T-helper 1 cell treated with Interleukin-12 subunit alpha and Interleukin-12 subunit beta and Interleukin-4 antibody, amounts not matched to agents 30 μg/mL and 1 μg/mL, for 36 hours (primary cell): Measurements from ENCODE around the gene DENND6B.

Experiments used
- H3K27ac Mint-ChIP-seq: one replicate; pipeline ENCODE4 v1.8.0; 2021; ENCODE audit warnings: mild to moderate bottlenecking, mixed read lengths
- H3K27me3 Mint-ChIP-seq: one replicate; pipeline ENCODE4 v1.8.0; 2021; ENCODE audit warnings: low read depth, mixed read lengths
- H3K36me3 Mint-ChIP-seq: one replicate; pipeline ENCODE4 v1.8.0; 2021; ENCODE audit warnings: low read depth, mixed read lengths
- H3K4me1 Mint-ChIP-seq: one replicate; pipeline ENCODE4 v1.8.0; 2021; ENCODE audit warnings: low read depth, mixed read lengths
- H3K4me3 Mint-ChIP-seq: one replicate; pipeline ENCODE4 v1.8.0; 2021; ENCODE audit warnings: mild to moderate bottlenecking, moderate library complexity, mixed read lengths
- H3K9me3 Mint-ChIP-seq: one replicate; pipeline ENCODE4 v1.8.0; 2021; ENCODE audit warnings: mixed read lengths

DENND6B gene

DNA sequence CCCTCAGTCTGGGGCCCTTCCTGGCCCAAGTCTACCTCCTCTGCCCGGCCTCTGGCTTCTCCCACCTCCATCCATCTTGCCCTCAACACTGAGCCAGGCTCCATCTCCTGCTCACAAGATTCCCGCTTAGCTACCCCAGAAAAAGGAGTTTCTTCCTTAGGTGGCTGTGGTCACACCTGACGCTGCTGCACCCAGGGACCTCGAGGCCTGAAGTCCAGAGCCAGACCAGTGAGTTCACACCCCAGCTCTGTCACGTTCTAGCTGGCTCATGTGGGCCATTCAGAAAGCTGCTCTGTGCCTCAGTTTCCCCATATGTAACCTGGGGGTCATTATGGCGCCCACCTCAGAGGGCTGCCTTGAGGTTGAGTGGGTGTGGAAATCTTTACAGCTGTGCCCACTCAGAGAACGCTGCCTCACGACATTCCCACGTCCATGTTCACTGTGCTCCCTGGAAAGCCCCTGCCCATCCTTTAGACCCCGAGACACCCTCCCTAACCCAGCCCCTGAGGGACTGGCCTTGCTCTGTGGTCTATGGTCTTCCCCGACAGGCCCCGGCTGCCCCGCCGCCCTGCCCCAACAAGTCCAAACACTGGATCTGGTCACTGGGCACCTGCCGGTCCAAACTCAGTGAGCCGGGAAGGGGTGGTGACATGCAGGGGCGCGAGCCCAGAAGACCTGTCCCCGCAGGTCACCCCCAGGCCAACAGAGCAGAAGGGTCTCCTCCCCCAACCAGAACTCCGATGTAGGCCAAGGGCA lies 29.1 kb downstream of the DENND6B start:
- Mint-ChIP-seq H3K9me3 (no peaks in the 10 kb centered on the region), H3K27me3 (peaks cover 20% of the 10 kb centered on the region), H3K36me3 (peaks cover 1% of the 10 kb centered on the region), H3K4me3 (no peak overlapping the region), H3K27ac (no peak overlapping the region), H3K4me1 (peaks cover 3% of the 10 kb centered on the region)

DNA sequence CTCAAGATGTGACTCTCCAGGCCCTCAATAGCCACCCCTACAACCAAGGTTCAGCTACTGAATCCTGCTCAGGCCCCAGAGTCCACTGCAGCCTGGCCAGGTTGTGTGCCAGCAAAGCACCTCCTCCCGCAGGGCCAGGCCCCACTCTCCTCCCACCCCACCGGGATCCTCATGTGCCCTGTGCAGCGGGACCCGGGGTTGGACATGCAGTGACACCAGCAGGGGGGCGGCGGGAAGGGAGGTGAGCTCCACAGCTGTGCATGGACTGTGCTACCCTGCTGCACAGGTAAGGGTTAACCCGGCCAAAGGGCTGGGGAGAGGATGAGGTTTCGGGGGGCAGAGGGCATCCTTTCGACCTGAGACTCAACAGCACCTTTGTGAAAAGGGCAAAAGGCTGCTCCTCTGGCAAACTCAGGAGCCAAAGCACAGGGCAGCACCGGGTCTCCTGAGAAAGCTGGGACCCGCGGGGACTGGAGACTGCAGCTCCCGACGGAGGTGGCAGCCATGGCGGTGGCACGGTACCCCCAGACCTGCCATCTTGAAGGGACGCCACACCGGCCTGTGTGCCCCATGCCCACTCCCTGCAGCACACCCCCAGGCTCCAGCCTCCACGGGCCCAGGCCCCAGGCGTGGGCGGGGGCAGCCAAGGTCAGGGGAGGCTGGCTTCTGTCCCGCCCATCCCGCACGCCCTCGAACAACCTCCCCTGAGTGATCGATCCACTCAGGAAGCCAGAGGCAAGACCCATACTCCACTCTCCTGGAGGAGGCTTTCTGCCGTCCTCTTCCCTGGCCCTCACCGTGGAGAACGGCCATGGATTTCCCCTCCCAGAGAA lies 29.9 kb downstream of the DENND6B start:
- Mint-ChIP-seq H3K4me3 (no peak overlapping the region), H3K4me1 (peaks cover 7% of the 10 kb centered on the region), H3K9me3 (no peaks in the 10 kb centered on the region), H3K36me3 (peaks cover 4% of the 10 kb centered on the region), H3K27ac (no peak overlapping the region), H3K27me3 (peaks cover 28% of the 10 kb centered on the region)

DNA sequence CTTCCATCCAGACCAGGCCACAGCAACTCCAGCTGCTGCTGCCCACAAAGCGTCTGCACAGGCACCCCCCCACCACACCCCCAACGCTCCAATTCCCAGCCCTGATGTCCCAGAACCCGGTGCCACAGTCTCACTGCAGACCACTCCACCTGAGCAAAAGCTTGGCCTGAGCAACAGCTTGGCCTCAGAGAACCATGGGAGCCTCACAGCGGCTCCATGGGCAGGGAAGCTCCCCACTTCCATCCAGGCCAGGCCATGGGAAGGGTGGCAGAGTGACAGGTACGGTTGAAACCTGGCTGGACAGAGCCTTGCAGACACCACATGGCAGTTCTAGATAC lies 32.5 kb downstream of the DENND6B start:
- peaks cover 4% of the 10 kb centered on the region for H3K36me3 Mint-ChIP-seq
- peaks cover 7% of the 10 kb centered on the region for H3K4me1 Mint-ChIP-seq
- H3K27ac Mint-ChIP-seq: no peak overlapping the region
- no peak overlapping the region for H3K4me3 Mint-ChIP-seq
- H3K27me3 Mint-ChIP-seq: peaks cover 24% of the 10 kb centered on the region
- H3K9me3 Mint-ChIP-seq: no peaks in the 10 kb centered on the region

DNA sequence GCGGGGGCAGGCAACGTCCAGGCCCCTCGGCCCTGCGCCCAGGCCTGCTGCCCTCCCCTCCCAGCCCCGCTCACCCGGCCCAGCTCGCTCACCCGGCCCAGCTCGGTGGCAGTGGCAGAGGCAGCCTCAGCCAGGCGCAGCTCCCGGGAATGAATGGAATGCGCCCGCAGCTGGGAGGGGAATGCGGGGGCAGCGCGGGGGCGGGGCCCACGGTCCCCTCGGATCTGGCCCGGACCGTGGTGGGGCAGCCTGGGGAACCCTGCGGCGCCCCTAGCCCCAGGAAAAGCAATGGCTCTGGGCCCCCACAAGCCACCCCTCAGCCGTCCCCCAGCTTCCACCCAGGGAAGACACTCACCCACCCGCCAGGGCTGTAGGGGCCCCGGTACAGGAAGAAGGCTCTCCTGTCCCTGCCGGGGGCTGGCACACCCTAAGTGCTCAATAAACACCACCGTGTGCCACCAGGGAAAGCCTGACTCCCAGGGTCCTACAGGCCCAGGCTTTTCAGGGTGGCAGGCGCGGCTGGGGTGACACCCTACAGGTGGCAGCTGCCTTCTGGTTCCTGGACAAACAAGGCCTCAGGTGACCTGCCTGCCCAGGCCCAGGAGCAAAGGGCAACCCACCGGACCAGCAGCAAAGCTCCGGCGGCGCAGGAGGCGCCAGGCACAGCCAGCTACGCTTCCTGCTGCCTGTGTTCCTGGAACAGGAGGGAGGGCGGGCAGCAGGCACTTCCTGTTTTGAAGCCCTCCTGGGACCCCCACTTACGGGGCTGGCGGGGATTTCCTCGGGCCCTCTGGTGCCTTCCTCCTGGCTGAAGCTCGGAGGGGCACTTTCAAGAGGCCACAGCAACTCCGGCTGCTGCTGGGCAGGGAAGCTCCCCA lies 33.1 kb downstream of the DENND6B start:
- Mint-ChIP-seq H3K27ac (no peak overlapping the region), H3K9me3 (no peaks in the 10 kb centered on the region), H3K36me3 (peaks cover 4% of the 10 kb centered on the region), H3K4me1 (peaks cover 7% of the 10 kb centered on the region), H3K27me3 (peaks cover 21% of the 10 kb centered on the region), H3K4me3 (no peak overlapping the region)

DNA sequence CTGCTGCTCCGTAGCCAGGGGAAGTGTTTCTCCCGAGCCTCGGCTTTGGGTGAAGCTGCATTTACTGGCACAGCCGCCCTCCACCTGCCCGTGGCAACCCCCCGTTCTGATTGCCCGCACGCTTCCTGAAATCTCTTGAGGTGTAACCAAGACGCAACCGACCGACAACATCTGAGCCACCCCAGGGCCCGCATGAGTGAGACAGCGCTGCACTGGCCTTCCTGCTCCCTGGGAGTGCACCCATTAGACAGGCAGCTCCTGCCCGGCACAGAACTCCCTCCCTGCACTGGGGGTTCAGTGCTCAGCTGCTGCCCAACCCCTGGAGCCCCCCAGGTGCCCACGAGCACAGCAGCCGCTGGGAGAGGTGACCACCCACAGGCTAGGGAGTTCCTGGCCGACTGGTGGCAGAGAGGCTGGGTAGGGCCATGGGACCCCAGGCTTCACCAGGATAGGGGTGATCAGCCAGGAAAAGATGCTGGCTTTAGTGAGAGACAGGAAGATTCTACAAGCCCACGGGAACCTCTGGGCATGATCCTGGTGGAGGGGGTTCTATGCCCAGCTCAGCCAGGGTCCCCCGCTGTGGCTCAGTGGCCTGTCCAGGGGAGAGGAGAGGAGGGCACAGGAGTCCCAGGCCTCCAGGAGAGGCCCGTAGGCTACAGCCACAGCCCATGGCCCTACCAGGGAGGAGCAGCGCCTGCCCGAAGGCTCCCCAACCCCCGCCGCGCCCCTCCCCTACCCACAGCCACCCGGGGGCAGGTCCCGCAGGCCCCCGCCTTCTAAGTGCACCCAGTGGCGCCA lies 34.0 kb downstream of the DENND6B start:
- Mint-ChIP-seq H3K9me3 (no peaks in the 10 kb centered on the region), H3K4me3 (peak overlapping the region; percentile 48), H3K36me3 (peaks cover 4% of the 10 kb centered on the region), H3K27ac (peak overlapping the region; percentile 70), H3K4me1 (peaks cover 7% of the 10 kb centered on the region), H3K27me3 (peaks cover 18% of the 10 kb centered on the region)

DNA sequence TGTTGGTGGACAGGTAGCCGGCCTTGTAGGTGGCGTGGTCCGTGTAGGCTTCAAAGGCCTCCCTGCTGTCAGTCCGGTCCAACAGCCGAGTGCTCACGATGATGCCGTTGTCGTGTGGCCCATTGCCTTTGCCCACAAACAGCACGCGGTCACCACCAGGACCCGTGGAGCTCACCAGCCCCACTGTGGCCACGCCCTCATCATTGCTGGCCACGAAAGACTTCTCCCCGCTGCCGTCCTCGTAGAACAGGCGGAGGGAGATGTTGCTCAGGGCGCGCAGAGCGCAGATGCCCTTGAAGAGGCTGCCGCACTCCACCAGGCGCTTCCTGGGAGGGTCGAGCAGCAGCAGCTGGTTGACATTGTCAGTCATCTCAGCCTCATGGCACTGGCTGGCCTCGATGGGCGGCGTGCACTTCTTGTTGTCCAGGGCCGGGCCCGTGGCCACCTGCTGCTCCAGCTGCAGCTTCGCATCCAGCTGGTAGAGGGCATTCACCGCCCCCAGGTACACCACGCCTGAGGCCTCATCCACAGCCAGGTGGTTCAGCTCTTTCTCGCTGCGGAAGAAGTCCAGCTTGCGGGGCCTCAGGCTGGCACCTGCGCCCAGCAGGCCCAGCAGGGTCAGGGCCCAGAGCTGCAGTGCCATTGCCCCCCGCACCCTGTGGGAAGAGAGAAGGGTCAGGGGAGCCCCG lies 36.7 kb downstream of the DENND6B start:
- Mint-ChIP-seq H3K36me3 (peaks cover 4% of the 10 kb centered on the region), H3K4me3 (no peak overlapping the region), H3K9me3 (no peaks in the 10 kb centered on the region), H3K27ac (no peak overlapping the region), H3K27me3 (peaks cover 13% of the 10 kb centered on the region), H3K4me1 (peaks cover 7% of the 10 kb centered on the region)

- Mint-ChIP-seq H3K4me1 (peaks cover 7% of the 10 kb centered on the region), H3K36me3 (peaks cover 4% of the 10 kb centered on the region), H3K27ac (no peak overlapping the region), H3K4me3 (no peak overlapping the region), H3K27me3 (peaks cover 12% of the 10 kb centered on the region), H3K9me3 (no peaks in the 10 kb centered on the region)
Measured at GRCh38 chr22:50289151-50289941, 37.5 kb downstream of the DENND6B start.

GRCh38 chr22:50287731-50288130 lies 39.1 kb downstream of the DENND6B start:
- Mint-ChIP-seq H3K4me3 (no peak overlapping the region), H3K36me3 (peaks cover 3% of the 10 kb centered on the region), H3K27me3 (peaks cover 9% of the 10 kb centered on the region), H3K9me3 (no peaks in the 10 kb centered on the region), H3K4me1 (peaks cover 4% of the 10 kb centered on the region), H3K27ac (no peak overlapping the region)

DNA sequence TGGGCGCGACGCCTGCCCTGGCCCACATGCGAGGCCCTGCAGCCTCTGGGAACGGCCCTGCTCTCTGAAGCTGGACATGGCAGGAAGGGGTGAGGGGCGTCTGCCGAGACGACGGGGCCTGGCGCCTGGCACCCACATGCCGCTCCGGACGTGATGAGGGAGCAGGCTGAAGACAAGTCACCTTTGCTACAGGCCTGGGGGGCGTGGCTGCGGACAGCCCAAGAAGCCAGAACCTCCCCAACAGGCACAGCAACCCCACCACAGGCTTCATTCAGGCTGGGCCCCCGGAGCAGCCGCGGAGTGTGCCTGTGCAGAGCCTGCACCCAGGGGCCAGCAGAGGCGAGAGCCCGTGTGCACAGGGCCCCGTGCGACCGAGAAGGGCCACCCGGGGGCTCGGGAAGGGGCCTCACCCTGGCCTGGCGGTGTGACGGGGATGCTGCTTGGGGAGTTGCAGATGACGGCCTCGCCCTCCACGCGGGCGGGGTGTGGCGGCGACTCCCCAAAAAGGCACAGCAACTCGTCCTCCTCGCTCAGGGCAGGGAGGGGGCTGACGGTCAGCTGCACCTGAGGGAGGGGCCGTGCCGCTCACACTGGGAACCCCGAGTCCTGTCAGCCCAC lies 40.0 kb downstream of the DENND6B start:
- Mint-ChIP-seq H3K27ac (no peak overlapping the region), H3K27me3 (no peaks in the 10 kb centered on the region), H3K9me3 (no peaks in the 10 kb centered on the region), H3K36me3 (no peaks in the 10 kb centered on the region), H3K4me3 (no peak overlapping the region), H3K4me1 (peaks cover under 1% of the 10 kb centered on the region)

DNA sequence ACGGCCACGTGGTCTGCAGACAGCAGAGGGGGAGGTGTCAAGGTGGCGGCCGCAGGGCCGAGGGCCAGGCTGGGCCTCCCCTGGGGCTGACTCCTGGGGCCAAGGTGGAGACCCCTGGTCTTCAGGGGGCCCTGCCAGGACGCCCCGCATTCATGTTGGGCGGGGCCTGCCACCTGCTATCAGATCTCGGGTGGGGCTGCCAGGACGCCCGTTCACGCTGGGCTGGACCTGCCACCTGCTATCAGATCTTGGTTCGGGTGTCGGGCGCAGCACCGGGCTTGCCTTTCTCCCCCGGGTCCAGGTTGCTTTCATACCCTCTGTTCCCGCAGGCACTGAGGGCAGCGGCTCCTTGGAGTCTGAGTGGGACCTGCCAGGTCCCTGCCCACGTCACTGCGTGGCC lies 40.5 kb downstream of the DENND6B start:
- Mint-ChIP-seq H3K36me3 (no peaks in the 10 kb centered on the region), H3K9me3 (no peaks in the 10 kb centered on the region), H3K4me1 (no peaks in the 10 kb centered on the region), H3K27ac (no peak overlapping the region), H3K4me3 (no peak overlapping the region), H3K27me3 (no peaks in the 10 kb centered on the region)

- Mint-ChIP-seq H3K27ac (no peak overlapping the region), H3K4me3 (no peak overlapping the region), H3K9me3 (no peaks in the 10 kb centered on the region), H3K4me1 (no peaks in the 10 kb centered on the region), H3K27me3 (no peaks in the 10 kb centered on the region), H3K36me3 (no peaks in the 10 kb centered on the region)
Measured at GRCh38 chr22:50285568-50286229, 41.1 kb downstream of the DENND6B start.

- no peak overlapping the region for H3K4me3 Mint-ChIP-seq
- no peak overlapping the region for H3K27ac Mint-ChIP-seq
- no peaks in the 10 kb centered on the region for H3K27me3 Mint-ChIP-seq
- H3K4me1 Mint-ChIP-seq: no peaks in the 10 kb centered on the region
- no peaks in the 10 kb centered on the region for H3K9me3 Mint-ChIP-seq
- H3K36me3 Mint-ChIP-seq: no peaks in the 10 kb centered on the region
Measured at GRCh38 chr22:50284479-50284878, 42.3 kb downstream of the DENND6B start.
